Measurements from ENCODE around the gene CSNK1G2.

Gene CSNK1G2

DNA sequence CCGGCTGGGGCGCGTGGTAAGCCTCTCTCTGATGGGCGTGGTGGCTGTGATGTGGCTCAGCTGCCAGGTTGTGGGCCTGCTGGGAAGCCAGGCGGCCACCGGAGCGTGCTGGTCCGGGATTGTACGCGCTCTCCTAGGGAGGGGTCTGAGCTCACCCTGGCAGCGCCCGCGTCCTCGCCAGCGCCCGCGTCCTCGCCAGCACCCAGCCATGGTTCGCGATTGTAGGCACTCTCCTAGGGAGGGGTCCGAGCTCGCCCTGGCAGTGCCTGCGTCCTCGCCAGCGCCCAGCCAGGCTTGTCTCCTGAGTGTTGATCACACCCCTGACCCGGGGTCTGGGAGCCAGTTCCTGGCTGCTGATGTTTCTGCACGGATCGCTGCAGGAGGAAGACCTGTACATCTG is 22.0 kb upstream of the CSNK1G2 start:
- Histone ChIP-seq H3K18ac (ENCODE audit: low read depth in 1 of 2, low read length in 2 of 2) (no peak overlapping the region), H2BK120ac (ENCODE audit: low read depth, low read length) (no peak overlapping the region), H2BK12ac (ENCODE audit: low read length in 2 of 2) (no peak overlapping the region), H3K23ac (ENCODE audit: low read length in 2 of 2) (no peak overlapping the region), H3K27me3 (ENCODE audit: control insufficient read depth in 1 of 2, insufficient read depth in 1 of 2, low read length in 2 of 2) (no peaks in the 10 kb centered on the region), H2AFZ (ENCODE audit: low read depth, low read length) (no peak overlapping the region), H3K14ac (ENCODE audit: low read length in 2 of 2) (no peak overlapping the region), H3K27ac (ENCODE audit: low read length, poor library complexity, severe bottlenecking) (no peak overlapping the region), H3K4me3 (ENCODE audit: insufficient read depth in 1 of 2, low read depth in 1 of 2, low read length in 2 of 2) (no peak overlapping the region), H3K4me1 (ENCODE audit: control insufficient read depth, insufficient read depth, low read depth, low read length) (peaks cover 11% of the 10 kb centered on the region), H3K9ac (ENCODE audit: low read length) (no peak overlapping the region), H3K79me1 (replicated peaks; ENCODE audit: low read length, poor library complexity, severe bottlenecking) (peaks cover 48% of the 10 kb centered on the region), H2BK5ac (ENCODE audit: low read depth, low read length, poor library complexity, severe bottlenecking) (no peak overlapping the region), H4K8ac (ENCODE audit: low read length) (no peak overlapping the region), H3K4me2 (ENCODE audit: low read length, poor library complexity, severe bottlenecking) (no peak overlapping the region), H3K9me3 (ENCODE audit: control insufficient read depth, low read length) (no peaks in the 10 kb centered on the region), H3K4ac (ENCODE audit: low read depth in 1 of 2, low read length in 2 of 2) (no peak overlapping the region), H3K36me3 (ENCODE audit: control insufficient read depth in 1 of 2, insufficient read depth in 2 of 2, low read depth in 1 of 2, low read length in 2 of 2) (peaks cover 73 to 86% of the 10 kb centered on the region in 2 experiments), H2AK5ac (ENCODE audit: low read length, severe bottlenecking) (no peak overlapping the region), H2BK15ac (ENCODE audit: low read depth, poor library complexity, severe bottlenecking) (no peak overlapping the region), H4K91ac (ENCODE audit: low read length) (no peak overlapping the region)
- WGBS, result 95% methylated on average over 26 of the region's 28 CpGs
- no peak for DNase-seq

DNA sequence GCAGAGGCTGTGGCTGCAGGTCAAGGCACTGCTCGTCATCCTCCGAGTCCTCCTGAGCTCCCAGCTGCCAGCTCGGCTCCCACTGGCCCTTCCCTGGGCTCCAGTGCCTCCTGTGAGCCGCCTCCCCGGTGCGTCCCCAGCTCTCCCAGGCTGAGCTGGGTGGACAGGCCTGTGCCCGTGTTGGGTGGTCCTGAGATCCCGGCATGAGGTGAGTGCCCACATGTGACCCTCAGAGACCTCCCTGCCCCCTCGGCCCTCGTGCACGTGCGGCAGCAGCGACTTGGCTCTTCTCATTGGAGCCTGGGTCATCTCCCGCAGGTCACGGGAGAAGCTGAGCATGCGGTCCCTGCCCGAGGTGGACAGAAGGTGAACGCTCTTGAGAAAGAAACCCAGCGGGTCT is 20.3 kb upstream of the CSNK1G2 start:
- H2AK5ac ChIP-seq (ENCODE audit: low read length, severe bottlenecking), result no peak overlapping the region
- no peak overlapping the region for H2BK15ac ChIP-seq (ENCODE audit: low read depth, poor library complexity, severe bottlenecking)
- H3K79me1 ChIP-seq (replicated peaks; ENCODE audit: low read length, poor library complexity, severe bottlenecking), result peaks cover 34% of the 10 kb centered on the region
- no peaks in the 10 kb centered on the region for H3K27me3 ChIP-seq (ENCODE audit: control insufficient read depth in 1 of 2, insufficient read depth in 1 of 2, low read length in 2 of 2)
- no peak overlapping the region for H3K4me2 ChIP-seq (ENCODE audit: low read length, poor library complexity, severe bottlenecking)
- no peak overlapping the region for H3K14ac ChIP-seq (ENCODE audit: low read length in 2 of 2)
- peaks cover 76 to 87% of the 10 kb centered on the region in 2 experiments for H3K36me3 ChIP-seq (ENCODE audit: control insufficient read depth in 1 of 2, insufficient read depth in 2 of 2, low read depth in 1 of 2, low read length in 2 of 2)
- H3K27ac ChIP-seq (ENCODE audit: low read length, poor library complexity, severe bottlenecking), result no peak overlapping the region
- H3K4me1 ChIP-seq (ENCODE audit: control insufficient read depth, insufficient read depth, low read depth, low read length), result no peaks in the 10 kb centered on the region
- H3K23ac ChIP-seq (ENCODE audit: low read length in 2 of 2), result no peak overlapping the region
- 98% methylated on average over 19 of the region's 19 CpGs for WGBS
- H3K9me3 ChIP-seq (ENCODE audit: control insufficient read depth, low read length), result no peaks in the 10 kb centered on the region
- no peak overlapping the region for H4K8ac ChIP-seq (ENCODE audit: low read length)
- H3K18ac ChIP-seq (ENCODE audit: low read depth in 1 of 2, low read length in 2 of 2), result no peak overlapping the region
- no peak overlapping the region for H3K9ac ChIP-seq (ENCODE audit: low read length)
- H2AFZ ChIP-seq (ENCODE audit: low read depth, low read length), result no peak overlapping the region
- no peak overlapping the region for H2BK5ac ChIP-seq (ENCODE audit: low read depth, low read length, poor library complexity, severe bottlenecking)
- H3K4me3 ChIP-seq (ENCODE audit: insufficient read depth in 1 of 2, low read depth in 1 of 2, low read length in 2 of 2), result no peak overlapping the region
- no peak overlapping the region for H4K91ac ChIP-seq (ENCODE audit: low read length)
- no peak overlapping the region for H2BK120ac ChIP-seq (ENCODE audit: low read depth, low read length)
- no peak overlapping the region for H3K4ac ChIP-seq (ENCODE audit: low read depth in 1 of 2, low read length in 2 of 2)
- H2BK12ac ChIP-seq (ENCODE audit: low read length in 2 of 2), result no peak overlapping the region
- no peak for DNase-seq

DNA sequence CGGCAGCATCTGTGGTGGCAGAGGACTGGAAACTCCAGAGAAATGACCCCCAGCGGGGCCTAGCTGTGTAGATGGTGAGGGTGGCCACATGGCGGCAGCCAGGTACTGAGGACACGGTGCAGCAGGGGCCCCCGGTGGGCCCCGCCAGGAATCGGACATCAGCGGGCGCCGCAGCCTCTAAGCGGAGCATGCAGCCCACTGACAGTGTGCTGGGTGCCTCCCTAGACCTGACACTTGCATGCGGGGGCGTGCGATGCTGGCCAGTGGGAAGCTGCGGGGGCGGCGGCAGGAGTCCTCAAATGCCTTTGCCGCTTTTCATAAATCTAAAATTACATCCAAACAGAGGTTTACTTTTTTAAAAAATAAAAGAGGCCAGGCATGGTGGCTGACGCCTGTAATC is 19.6 kb upstream of the CSNK1G2 start:
- Histone ChIP-seq H2AK5ac (ENCODE audit: low read length, severe bottlenecking) (no peak overlapping the region), H3K4me3 (ENCODE audit: insufficient read depth in 1 of 2, low read depth in 1 of 2, low read length in 2 of 2) (no peak overlapping the region), H3K4me1 (ENCODE audit: control insufficient read depth, insufficient read depth, low read depth, low read length) (no peaks in the 10 kb centered on the region), H4K91ac (ENCODE audit: low read length) (no peak overlapping the region), H4K8ac (ENCODE audit: low read length) (no peak overlapping the region), H3K27ac (ENCODE audit: low read length, poor library complexity, severe bottlenecking) (no peak overlapping the region), H3K9me3 (ENCODE audit: control insufficient read depth, low read length) (no peaks in the 10 kb centered on the region), H2BK12ac (ENCODE audit: low read length in 2 of 2) (no peak overlapping the region), H2BK5ac (ENCODE audit: low read depth, low read length, poor library complexity, severe bottlenecking) (no peak overlapping the region), H3K9ac (ENCODE audit: low read length) (no peak overlapping the region), H3K4ac (ENCODE audit: low read depth in 1 of 2, low read length in 2 of 2) (no peak overlapping the region), H3K18ac (ENCODE audit: low read depth in 1 of 2, low read length in 2 of 2) (no peak overlapping the region), H3K14ac (ENCODE audit: low read length in 2 of 2) (no peak overlapping the region), H3K4me2 (ENCODE audit: low read length, poor library complexity, severe bottlenecking) (no peak overlapping the region), H2BK120ac (ENCODE audit: low read depth, low read length) (no peak overlapping the region), H2AFZ (ENCODE audit: low read depth, low read length) (no peak overlapping the region), H3K79me1 (replicated peaks; ENCODE audit: low read length, poor library complexity, severe bottlenecking) (peaks cover 33% of the 10 kb centered on the region), H3K23ac (ENCODE audit: low read length in 2 of 2) (no peak overlapping the region), H2BK15ac (ENCODE audit: low read depth, poor library complexity, severe bottlenecking) (no peak overlapping the region), H3K36me3 (ENCODE audit: control insufficient read depth in 1 of 2, insufficient read depth in 2 of 2, low read depth in 1 of 2, low read length in 2 of 2) (peaks cover 75 to 92% of the 10 kb centered on the region in 2 experiments), H3K27me3 (ENCODE audit: control insufficient read depth in 1 of 2, insufficient read depth in 1 of 2, low read length in 2 of 2) (no peaks in the 10 kb centered on the region)
- DNase-seq, result no peak
- 96% methylated on average over 18 of the region's 19 CpGs for WGBS

DNA sequence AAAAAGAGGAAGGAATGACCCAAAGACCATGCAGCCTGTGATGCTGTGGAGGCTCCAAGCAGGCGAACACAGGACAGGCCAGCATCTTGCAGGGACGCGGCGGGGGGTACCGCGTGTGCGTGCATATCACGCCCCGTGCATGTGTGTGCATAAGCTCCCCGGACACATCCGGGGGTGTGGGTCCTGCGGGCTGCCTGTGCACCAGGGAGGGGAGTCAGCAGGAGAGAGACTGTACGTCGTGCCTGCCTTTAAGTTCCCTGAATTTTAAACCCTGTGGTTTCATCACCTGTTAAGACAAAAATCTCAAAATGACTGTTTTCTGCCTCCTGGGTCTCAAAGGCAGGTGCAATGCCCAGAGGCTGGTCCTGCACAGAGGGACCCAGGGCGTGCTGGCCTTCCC is 19.1 kb upstream of the CSNK1G2 start:
- peaks cover 72 to 88% of the 10 kb centered on the region in 2 experiments for H3K36me3 ChIP-seq (ENCODE audit: control insufficient read depth in 1 of 2, insufficient read depth in 2 of 2, low read depth in 1 of 2, low read length in 2 of 2)
- H3K4ac ChIP-seq (ENCODE audit: low read depth in 1 of 2, low read length in 2 of 2), result no peak overlapping the region
- WGBS, result 98% methylated on average over 15 of the region's 15 CpGs
- no peak overlapping the region for H2AFZ ChIP-seq (ENCODE audit: low read depth, low read length)
- H3K9me3 ChIP-seq (ENCODE audit: control insufficient read depth, low read length), result no peaks in the 10 kb centered on the region
- no peak overlapping the region for H4K8ac ChIP-seq (ENCODE audit: low read length)
- no peaks in the 10 kb centered on the region for H3K4me1 ChIP-seq (ENCODE audit: control insufficient read depth, insufficient read depth, low read depth, low read length)
- peaks cover 29% of the 10 kb centered on the region for H3K79me1 ChIP-seq (replicated peaks; ENCODE audit: low read length, poor library complexity, severe bottlenecking)
- no peak overlapping the region for H3K4me2 ChIP-seq (ENCODE audit: low read length, poor library complexity, severe bottlenecking)
- no peak overlapping the region for H3K14ac ChIP-seq (ENCODE audit: low read length in 2 of 2)
- no peak overlapping the region for H2BK5ac ChIP-seq (ENCODE audit: low read depth, low read length, poor library complexity, severe bottlenecking)
- DNase-seq, result no peak
- H3K18ac ChIP-seq (ENCODE audit: low read depth in 1 of 2, low read length in 2 of 2), result no peak overlapping the region
- H2BK120ac ChIP-seq (ENCODE audit: low read depth, low read length), result no peak overlapping the region
- H3K27me3 ChIP-seq (ENCODE audit: control insufficient read depth in 1 of 2, insufficient read depth in 1 of 2, low read length in 2 of 2), result no peaks in the 10 kb centered on the region
- no peak overlapping the region for H2BK12ac ChIP-seq (ENCODE audit: low read length in 2 of 2)
- H2AK5ac ChIP-seq (ENCODE audit: low read length, severe bottlenecking), result no peak overlapping the region
- no peak overlapping the region for H3K27ac ChIP-seq (ENCODE audit: low read length, poor library complexity, severe bottlenecking)
- no peak overlapping the region for H3K4me3 ChIP-seq (ENCODE audit: insufficient read depth in 1 of 2, low read depth in 1 of 2, low read length in 2 of 2)
- H3K23ac ChIP-seq (ENCODE audit: low read length in 2 of 2), result no peak overlapping the region
- H3K9ac ChIP-seq (ENCODE audit: low read length), result no peak overlapping the region
- H2BK15ac ChIP-seq (ENCODE audit: low read depth, poor library complexity, severe bottlenecking), result no peak overlapping the region
- no peak overlapping the region for H4K91ac ChIP-seq (ENCODE audit: low read length)

Data from mesenchymal stem cell (in vitro differentiated cells and primary cell).